Measurements from ENCODE around the gene KDM8.

DNA sequence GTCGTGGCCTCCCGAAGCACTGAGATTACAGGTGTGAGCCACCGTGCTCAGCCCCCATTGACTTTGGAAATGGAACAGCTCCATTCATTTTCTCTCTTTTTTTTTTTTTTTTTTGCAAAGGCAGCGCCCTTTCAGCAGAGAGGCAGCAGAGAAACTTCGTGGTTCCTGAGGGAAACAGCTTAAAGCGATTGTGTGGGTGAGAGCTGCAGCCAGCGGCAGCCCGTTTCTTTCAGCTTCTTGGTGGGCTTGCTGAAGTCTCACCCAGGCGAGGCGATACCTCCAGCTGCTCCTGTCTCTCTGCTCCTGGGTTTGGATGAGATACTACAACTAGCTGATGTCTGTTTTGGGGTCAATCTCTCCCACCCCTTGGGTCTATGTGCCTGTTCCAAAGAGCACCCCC lies 7.7 kb downstream of the KDM8 start:
- TF ChIP-seq, protein P1, sequence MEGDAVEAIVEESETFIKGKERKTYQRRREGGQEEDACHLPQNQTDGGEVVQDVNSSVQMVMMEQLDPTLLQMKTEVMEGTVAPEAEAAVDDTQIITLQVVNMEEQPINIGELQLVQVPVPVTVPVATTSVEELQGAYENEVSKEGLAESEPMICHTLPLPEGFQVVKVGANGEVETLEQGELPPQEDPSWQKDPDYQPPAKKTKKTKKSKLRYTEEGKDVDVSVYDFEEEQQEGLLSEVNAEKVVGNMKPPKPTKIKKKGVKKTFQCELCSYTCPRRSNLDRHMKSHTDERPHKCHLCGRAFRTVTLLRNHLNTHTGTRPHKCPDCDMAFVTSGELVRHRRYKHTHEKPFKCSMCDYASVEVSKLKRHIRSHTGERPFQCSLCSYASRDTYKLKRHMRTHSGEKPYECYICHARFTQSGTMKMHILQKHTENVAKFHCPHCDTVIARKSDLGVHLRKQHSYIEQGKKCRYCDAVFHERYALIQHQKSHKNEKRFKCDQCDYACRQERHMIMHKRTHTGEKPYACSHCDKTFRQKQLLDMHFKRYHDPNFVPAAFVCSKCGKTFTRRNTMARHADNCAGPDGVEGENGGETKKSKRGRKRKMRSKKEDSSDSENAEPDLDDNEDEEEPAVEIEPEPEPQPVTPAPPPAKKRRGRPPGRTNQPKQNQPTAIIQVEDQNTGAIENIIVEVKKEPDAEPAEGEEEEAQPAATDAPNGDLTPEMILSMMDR (IDR thresholded peaks at IDR 0.05): no peak
- no peak for TF ChIP-seq POLR2A (IDR thresholded peaks at IDR 0.05)
